Upper lobe of left lung (tissue), 4 donors: ENCODE results near the gene GABBR1.

Source experiments
- CTCF ChIP-seq, 6 experiments: fragments of 450-650 bp in 4 of 6; fragments of 200-600 bp in 2 of 6; sonication (generic) in 2 of 6; IDR thresholded peaks; one replicate each; pipeline ENCODE4 v1.5.1; 2016 to 2019; ENCODE audit warnings: antibody characterized with exemption in 6 of 6
- EP300 ChIP-seq, 4 donors: sonication (generic); formaldehyde crosslinking; IDR thresholded peaks; one replicate each; pipeline ENCODE4 v1.5.1; 2017; ENCODE audit warnings: antibody characterized with exemption in 4 of 4, control low read depth in 2 of 4
- POLR2A ChIP-seq, 4 donors: fragments of 450-650 bp; IDR thresholded peaks; one replicate each; pipeline ENCODE4 v1.5.1; 2016 to 2017; ENCODE audit warnings: antibody characterized with exemption in 4 of 4, mild to moderate bottlenecking in 2 of 4

GRCh38 chr6:29637247-29637646, 4.3 kb upstream of the GABBR1 start:
- TF ChIP-seq CTCF (IDR thresholded peaks at IDR 0.05) (no peak), EP300 (IDR thresholded peaks at IDR 0.05) (no peak), POLR2A (IDR thresholded peaks at IDR 0.05) (no peak)
